ENCODE measurements around the gene GCLC. TPM values are rescaled to one million over a fixed set of nuclear protein-coding genes. Genes with fewer than 3 reads are reported as not detected.

The GCLC gene
- polyA plus RNA-seq, 3 donors from 2014 or later = 11.4 to 26.1 (median 20.7) TPM

- no peak for DNase-seq
- peaks cover 30 to 75% of the 10 kb centered on the region in 2 donors for H3K4me1 Mint-ChIP-seq
Measured at GRCh38 chr6:53527249-53527765, 17.6 kb downstream of the GCLC start.

GRCh38 chr6:53526000-53526399, 18.9 kb downstream of the GCLC start:
- H3K4me1 Mint-ChIP-seq = peaks cover 17 to 64% of the 10 kb centered on the region in 2 donors
- peaks cover 0 to 2% (median 0%) of the 10 kb centered on the region in 3 donors for H3K27me3 Mint-ChIP-seq (ENCODE audit: low read depth in 3 of 3)
- H3K9me3 Mint-ChIP-seq = no peaks in the 10 kb centered on the region
- DNase-seq = no peak
- H3K4me3 Mint-ChIP-seq = no peak overlapping the region
- no peaks in the 10 kb centered on the region for H3K36me3 Mint-ChIP-seq
- H3K27ac Mint-ChIP-seq = peak overlapping the region in 1 of 6 donors; percentile 46

More at GRCh38 chr6:53527249-53527765, 17.6 kb downstream of the GCLC start:
- Mint-ChIP-seq H3K9me3 (no peaks in the 10 kb centered on the region), H3K27ac (peak overlapping the region in 1 of 6 donors; percentile 15), H3K4me3 (no peak overlapping the region), H3K27me3 (ENCODE audit: low read depth in 3 of 3) (peaks cover 0 to 2% (median 0%) of the 10 kb centered on the region in 3 donors), H3K36me3 (no peaks in the 10 kb centered on the region)

GRCh38 chr6:53524455-53524815, 20.5 kb downstream of the GCLC start:
- Mint-ChIP-seq H3K9me3 (no peaks in the 10 kb centered on the region), H3K4me3 (no peak overlapping the region), H3K27ac (no peak overlapping the region), H3K4me1 (peaks cover 11 to 52% of the 10 kb centered on the region in 2 donors), H3K27me3 (ENCODE audit: low read depth in 3 of 3) (peaks cover 0 to 2% (median 0%) of the 10 kb centered on the region in 3 donors), H3K36me3 (peaks cover 0 to 11% (median 7%) of the 10 kb centered on the region in 3 donors)
- no peak for DNase-seq

- Mint-ChIP-seq H3K4me1 (peaks cover 11 to 50% of the 10 kb centered on the region in 2 donors), H3K36me3 (peaks cover 0 to 11% (median 7%) of the 10 kb centered on the region in 3 donors), H3K4me3 (no peak overlapping the region), H3K9me3 (no peaks in the 10 kb centered on the region), H3K27me3 (ENCODE audit: low read depth in 3 of 3) (peaks cover 0 to 2% (median 0%) of the 10 kb centered on the region in 3 donors), H3K27ac (peak overlapping the region in 1 of 6 donors; percentile 39)
- DNase-seq = no peak
Measured at GRCh38 chr6:53523511-53524454, 21.1 kb downstream of the GCLC start.

GRCh38 chr6:53520320-53520928, 24.5 kb downstream of the GCLC start:
- H3K36me3 Mint-ChIP-seq = peaks cover 7 to 27% (median 15%) of the 10 kb centered on the region in 3 donors
- H3K4me3 Mint-ChIP-seq = no peak overlapping the region
- peak overlapping the region in 1 of 6 donors; percentile 49 for H3K27ac Mint-ChIP-seq
- no peaks in the 10 kb centered on the region for H3K9me3 Mint-ChIP-seq
- peaks cover 2 to 25% of the 10 kb centered on the region in 2 donors for H3K4me1 Mint-ChIP-seq
- DNase-seq = no peak
- H3K27me3 Mint-ChIP-seq (ENCODE audit: low read depth in 3 of 3) = no peaks in the 10 kb centered on the region

GRCh38 chr6:53518862-53519261, 26.0 kb downstream of the GCLC start:
- DNase-seq = no peak
- peaks cover 0 to 11% of the 10 kb centered on the region in 2 donors for H3K4me1 Mint-ChIP-seq
- peaks cover 9 to 33% (median 15%) of the 10 kb centered on the region in 3 donors for H3K36me3 Mint-ChIP-seq
- no peaks in the 10 kb centered on the region for H3K9me3 Mint-ChIP-seq
- H3K4me3 Mint-ChIP-seq = no peak overlapping the region
- H3K27ac Mint-ChIP-seq = peak overlapping the region in 1 of 6 donors; percentile 65
- H3K27me3 Mint-ChIP-seq (ENCODE audit: low read depth in 3 of 3) = no peaks in the 10 kb centered on the region

GRCh38 chr6:53517021-53517420, 27.9 kb downstream of the GCLC start:
- no peak overlapping the region for H3K4me3 Mint-ChIP-seq
- H3K4me1 Mint-ChIP-seq = no peaks in the 10 kb centered on the region
- H3K27ac Mint-ChIP-seq = no peak overlapping the region
- peaks cover 15 to 48% (median 19%) of the 10 kb centered on the region in 3 donors for H3K36me3 Mint-ChIP-seq
- no peaks in the 10 kb centered on the region for H3K27me3 Mint-ChIP-seq (ENCODE audit: low read depth in 3 of 3)
- H3K9me3 Mint-ChIP-seq = no peaks in the 10 kb centered on the region
- DNase-seq = no peak

GRCh38 chr6:53514677-53515076, 30.2 kb downstream of the GCLC start:
- Mint-ChIP-seq H3K4me3 (no peak overlapping the region), H3K27me3 (ENCODE audit: low read depth in 3 of 3) (no peaks in the 10 kb centered on the region), H3K36me3 (peaks cover 13 to 49% (median 25%) of the 10 kb centered on the region in 3 donors), H3K9me3 (no peaks in the 10 kb centered on the region), H3K4me1 (no peaks in the 10 kb centered on the region), H3K27ac (no peak overlapping the region)
- no peak for DNase-seq

GRCh38 chr6:53513519-53513966, 31.4 kb downstream of the GCLC start:
- Mint-ChIP-seq H3K4me3 (no peak overlapping the region), H3K27ac (no peak overlapping the region), H3K9me3 (no peaks in the 10 kb centered on the region), H3K36me3 (peaks cover 18 to 56% (median 27%) of the 10 kb centered on the region in 3 donors), H3K27me3 (ENCODE audit: low read depth in 3 of 3) (no peaks in the 10 kb centered on the region), H3K4me1 (no peaks in the 10 kb centered on the region)
- DNase-seq = no peak

GRCh38 chr6:53513056-53513455, 31.8 kb downstream of the GCLC start:
- DNase-seq = no peak
- Mint-ChIP-seq H3K27ac (no peak overlapping the region), H3K36me3 (peaks cover 23 to 61% (median 26%) of the 10 kb centered on the region in 3 donors), H3K9me3 (no peaks in the 10 kb centered on the region), H3K4me1 (no peaks in the 10 kb centered on the region), H3K27me3 (ENCODE audit: low read depth in 3 of 3) (no peaks in the 10 kb centered on the region), H3K4me3 (no peak overlapping the region)

- Mint-ChIP-seq H3K4me1 (no peaks in the 10 kb centered on the region), H3K27ac (peak overlapping the region in 1 of 6 donors; percentile 20), H3K27me3 (ENCODE audit: low read depth in 3 of 3) (no peaks in the 10 kb centered on the region), H3K4me3 (no peak overlapping the region), H3K9me3 (no peaks in the 10 kb centered on the region), H3K36me3 (peaks cover 23 to 62% (median 26%) of the 10 kb centered on the region in 3 donors)
- DNase-seq = no peak
Measured at GRCh38 chr6:53512626-53513025, 32.3 kb downstream of the GCLC start.

- Mint-ChIP-seq H3K27me3 (ENCODE audit: low read depth in 3 of 3) (no peaks in the 10 kb centered on the region), H3K27ac (peak overlapping the region in 1 of 6 donors; percentile 21), H3K4me3 (no peak overlapping the region)
Measured at GRCh38 chr6:53510746-53511145, 34.2 kb downstream of the GCLC start.

GRCh38 chr6:53506872-53507271, 38.0 kb downstream of the GCLC start:
- H3K9me3 Mint-ChIP-seq = no peaks in the 10 kb centered on the region
- H3K4me1 Mint-ChIP-seq = no peaks in the 10 kb centered on the region
- H3K36me3 Mint-ChIP-seq = peaks cover 28 to 67% (median 33%) of the 10 kb centered on the region in 3 donors
- no peak overlapping the region for H3K27ac Mint-ChIP-seq
- no peak for DNase-seq
- H3K4me3 Mint-ChIP-seq = no peak overlapping the region
- no peaks in the 10 kb centered on the region for H3K27me3 Mint-ChIP-seq (ENCODE audit: low read depth in 3 of 3)

More at GRCh38 chr6:53510746-53511145, 34.2 kb downstream of the GCLC start:
- no peaks in the 10 kb centered on the region for H3K4me1 Mint-ChIP-seq
- peaks cover 24 to 63% (median 37%) of the 10 kb centered on the region in 3 donors for H3K36me3 Mint-ChIP-seq
- no peaks in the 10 kb centered on the region for H3K9me3 Mint-ChIP-seq
- DNase-seq = no peak

GRCh38 chr6:53504512-53504911, 40.4 kb downstream of the GCLC start:
- no peaks in the 10 kb centered on the region for H3K4me1 Mint-ChIP-seq
- peaks cover 0 to 2% (median 0%) of the 10 kb centered on the region in 3 donors for H3K27me3 Mint-ChIP-seq (ENCODE audit: low read depth in 3 of 3)
- no peak overlapping the region for H3K4me3 Mint-ChIP-seq
- no peak for DNase-seq
- H3K27ac Mint-ChIP-seq = no peak overlapping the region
- peaks cover 22 to 64% (median 30%) of the 10 kb centered on the region in 3 donors for H3K36me3 Mint-ChIP-seq
- H3K9me3 Mint-ChIP-seq = no peaks in the 10 kb centered on the region
